Central memory CD4-positive, alpha-beta T cell (primary cell): ENCODE results near the gene NUTM2F.
"Not testable (repeated sequence)": the region's sequence is repeated elsewhere in the genome, so short reads cannot be mapped to it uniquely, and the experiment has no call there.

ENCODE experiments used
- DNase-seq: peaks from one replicate; pipeline ENCODE4 v3.0.0; 2022
- total RNA-seq, 3 experiments: gene quantifications; one replicate each; lab custom pipeline; 2026; lab: John Stamatoyannopoulos, UW

The NUTM2F gene, protein sequence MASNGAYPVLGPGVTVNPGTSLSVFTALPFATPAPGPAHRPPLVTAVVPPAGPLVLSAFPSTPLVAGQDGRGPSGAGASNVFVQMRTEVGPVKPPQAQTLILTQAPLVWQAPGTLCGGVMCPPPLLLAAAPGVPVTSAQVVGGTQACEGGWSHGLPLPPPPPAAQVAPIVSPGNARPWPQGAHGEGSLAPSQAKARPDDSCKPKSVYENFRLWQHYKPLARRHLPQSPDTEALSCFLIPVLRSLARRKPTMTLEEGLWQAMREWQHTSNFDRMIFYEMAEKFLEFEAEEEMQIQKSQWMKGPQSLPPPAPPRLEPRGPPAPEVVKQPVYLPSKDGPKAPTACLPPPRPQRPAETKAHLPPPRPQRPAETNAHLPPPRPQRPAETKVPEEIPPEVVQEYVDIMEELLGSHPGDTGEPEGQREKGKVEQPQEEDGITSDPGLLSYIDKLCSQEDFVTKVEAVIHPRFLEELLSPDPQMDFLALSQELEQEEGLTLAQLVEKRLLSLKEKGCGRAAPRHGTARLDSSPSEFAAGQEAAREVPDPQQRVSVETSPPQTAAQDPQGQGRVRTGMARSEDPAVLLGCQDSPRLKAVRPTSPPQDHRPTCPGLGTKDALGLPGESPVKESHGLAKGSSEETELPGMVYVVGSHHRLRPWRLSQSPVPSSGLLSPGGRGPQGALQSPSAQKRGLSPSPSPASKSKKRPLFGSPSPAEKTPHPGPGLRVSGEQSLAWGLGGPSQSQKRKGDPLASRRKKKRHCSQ
- total RNA-seq = 0 reads per million in 3 experiments

DNA sequence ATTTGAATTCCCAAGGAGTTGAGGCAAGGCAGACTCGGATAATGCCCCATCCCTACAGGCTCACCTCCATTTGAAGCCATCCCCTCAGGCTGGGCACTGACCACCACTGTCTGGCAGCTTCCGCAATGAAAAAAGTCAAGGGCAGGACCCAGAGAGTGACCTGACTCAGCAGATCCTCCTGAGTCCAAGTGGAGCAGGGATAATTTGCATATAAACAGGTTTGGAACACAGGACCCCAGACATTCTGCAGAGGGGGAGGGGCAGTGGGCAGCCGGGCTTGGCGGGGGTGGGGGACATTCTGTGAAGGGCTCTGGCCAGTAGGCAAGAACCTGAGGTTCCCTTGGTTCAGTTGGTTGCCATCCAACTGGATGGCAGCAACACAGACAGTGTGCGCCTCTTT, at the start of gene NUTM2F:
Gene NUTM2F, minus strand, starts transcription at position 101 of the 400 bp plus-strand sequence. Its CDS starts 21 bp downstream, at position 80.
- DNase-seq = not testable (repeated sequence)

DNA sequence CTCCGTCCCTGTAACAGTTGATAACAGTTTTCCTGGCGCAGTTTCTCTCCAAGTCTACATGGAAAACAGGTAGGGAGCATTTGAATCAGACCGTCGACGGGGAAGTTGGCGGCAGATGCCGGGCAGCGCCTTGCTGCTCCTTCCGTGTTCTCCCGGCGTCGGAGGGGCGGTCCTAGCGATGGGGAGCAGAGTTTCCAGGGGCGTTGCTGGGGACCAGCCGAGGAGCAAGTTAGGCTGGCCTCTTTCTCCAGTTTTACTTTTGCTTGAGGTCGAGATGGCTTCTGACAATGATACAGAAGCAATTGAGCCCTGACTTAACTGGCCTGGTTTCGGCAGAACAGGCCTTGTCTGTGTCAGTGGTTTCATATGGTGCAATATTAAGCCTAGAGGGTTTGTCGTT, 46.8 kb upstream of the NUTM2F start:
- not testable (repeated sequence) for DNase-seq

DNA sequence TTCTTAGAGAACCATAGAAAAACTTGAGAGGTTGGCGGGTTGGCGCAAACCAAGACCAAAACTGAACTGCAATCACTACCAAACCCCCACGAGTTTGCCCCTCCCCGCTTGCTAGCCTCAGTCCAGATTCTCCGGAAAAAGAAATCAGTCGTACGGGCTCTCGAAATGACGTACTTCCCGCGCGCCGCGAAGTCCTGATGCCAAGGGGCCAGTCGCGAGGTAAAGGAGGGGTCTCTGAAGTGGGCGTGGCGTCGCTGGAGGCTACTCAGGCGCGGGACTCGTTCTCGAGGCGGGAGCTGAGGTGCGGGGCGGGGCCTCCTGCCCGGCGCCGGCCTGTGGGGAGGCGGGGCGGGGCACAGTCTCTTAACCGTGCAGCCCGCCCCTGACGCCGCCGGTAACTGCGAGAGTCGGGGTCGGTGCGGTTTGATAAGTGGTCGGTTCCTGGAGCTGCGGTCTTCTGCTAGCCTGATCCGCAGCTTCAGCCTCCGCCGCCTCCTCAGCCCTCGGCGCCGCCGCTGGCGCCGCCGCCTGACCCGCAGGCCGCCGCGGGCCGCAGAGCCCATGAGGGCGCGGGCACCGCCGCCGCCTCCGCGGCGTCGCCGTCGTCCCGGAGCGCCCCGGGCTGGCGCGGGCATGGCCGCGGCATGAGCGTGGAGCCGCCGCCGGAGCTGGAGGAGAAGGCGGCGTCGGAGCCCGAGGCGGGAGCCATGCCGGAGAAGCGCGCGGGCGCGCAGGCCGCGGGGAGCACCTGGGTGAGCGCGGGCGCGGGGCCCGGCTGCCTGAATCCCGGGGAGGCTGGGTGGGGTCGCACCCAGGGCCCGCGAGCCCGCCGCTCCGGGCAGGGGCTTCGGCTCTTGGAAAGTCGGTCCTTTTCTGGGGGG, 46.0 kb upstream of the NUTM2F start:
- peak; percentile 88 for DNase-seq

DNA sequence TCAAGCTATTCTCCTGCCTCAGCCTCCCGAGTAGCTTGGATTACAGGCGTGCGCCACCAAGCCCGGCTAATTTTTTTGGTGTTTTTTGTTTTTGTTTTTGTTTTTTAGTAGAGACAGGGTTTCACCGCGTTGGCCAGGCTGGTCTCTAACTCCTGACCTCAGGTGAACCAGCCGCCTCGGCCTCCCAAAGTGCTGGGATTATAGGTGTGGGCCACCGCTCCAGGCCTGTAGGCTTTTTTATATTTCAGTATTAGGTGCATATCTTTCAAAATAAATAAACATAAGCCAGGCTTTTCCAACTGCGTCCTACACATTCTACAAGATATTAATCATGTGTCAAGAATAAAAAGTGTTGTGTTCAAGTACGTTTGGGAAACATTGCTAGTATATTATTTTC, 45.3 kb upstream of the NUTM2F start:
- DNase-seq = not testable (repeated sequence)

DNA sequence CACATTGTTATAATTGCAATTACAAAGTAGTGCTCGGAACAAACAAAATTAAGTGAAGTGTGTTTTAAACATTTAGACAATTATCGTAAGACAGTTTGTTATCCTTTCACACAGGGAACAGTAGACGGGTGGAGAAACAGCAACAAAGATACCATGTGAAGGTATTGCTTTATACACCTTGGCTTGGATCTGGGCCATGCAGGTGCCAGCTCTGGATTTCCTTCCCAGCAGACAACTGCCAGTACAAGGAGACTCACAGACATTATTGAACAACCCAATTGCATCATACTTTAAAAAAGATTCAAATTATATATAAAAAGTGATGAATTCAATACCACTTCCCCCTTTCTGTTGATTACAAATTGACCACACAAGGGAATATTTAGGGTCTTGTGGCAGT, 41.8 kb upstream of the NUTM2F start:
- not testable (repeated sequence) for DNase-seq

DNA sequence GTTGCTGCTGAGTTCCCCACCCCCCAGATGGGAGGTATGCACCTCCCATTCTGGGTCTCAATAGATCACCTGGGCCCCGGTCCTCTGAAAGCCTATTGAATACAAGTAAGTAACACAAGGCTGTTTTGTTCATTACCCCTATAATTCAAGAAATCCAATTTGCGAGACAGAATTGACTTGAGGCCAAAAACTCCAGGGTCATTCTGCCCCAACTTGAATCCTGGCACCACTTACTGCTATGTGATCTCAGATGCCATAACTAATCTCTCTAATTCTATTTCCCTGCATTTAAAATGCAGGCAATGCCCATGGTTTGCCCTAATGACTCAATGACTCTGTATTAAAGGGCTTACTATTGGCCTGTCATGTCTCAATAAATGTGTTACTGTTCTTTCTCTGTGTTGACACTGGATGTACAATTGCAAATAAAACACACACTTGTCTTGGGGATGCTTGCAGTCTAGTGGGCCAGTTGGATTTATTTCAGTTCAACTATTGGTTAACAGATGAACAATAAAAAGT, 35.7 kb upstream of the NUTM2F start:
- DNase-seq = not testable (repeated sequence)

DNA sequence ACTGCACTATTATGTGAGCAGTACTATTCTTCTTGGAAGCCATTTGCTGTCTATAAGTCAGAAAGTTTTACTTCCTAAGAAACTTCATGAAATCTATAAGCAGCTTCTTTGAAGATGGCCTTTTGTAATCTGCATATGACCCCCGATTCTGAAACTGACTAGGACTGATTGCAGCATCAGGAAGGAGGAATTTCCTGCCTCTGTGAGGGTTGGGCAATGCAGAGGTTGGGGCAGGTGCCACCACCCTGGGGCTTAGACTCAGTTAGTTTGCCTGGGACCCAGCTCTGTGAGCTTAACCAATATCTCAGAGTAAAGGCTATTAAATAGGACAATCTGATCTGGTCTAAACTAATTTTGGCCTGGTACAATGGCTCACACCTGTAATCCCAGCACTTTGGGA, 28.7 kb upstream of the NUTM2F start:
- not testable (repeated sequence) for DNase-seq

DNA sequence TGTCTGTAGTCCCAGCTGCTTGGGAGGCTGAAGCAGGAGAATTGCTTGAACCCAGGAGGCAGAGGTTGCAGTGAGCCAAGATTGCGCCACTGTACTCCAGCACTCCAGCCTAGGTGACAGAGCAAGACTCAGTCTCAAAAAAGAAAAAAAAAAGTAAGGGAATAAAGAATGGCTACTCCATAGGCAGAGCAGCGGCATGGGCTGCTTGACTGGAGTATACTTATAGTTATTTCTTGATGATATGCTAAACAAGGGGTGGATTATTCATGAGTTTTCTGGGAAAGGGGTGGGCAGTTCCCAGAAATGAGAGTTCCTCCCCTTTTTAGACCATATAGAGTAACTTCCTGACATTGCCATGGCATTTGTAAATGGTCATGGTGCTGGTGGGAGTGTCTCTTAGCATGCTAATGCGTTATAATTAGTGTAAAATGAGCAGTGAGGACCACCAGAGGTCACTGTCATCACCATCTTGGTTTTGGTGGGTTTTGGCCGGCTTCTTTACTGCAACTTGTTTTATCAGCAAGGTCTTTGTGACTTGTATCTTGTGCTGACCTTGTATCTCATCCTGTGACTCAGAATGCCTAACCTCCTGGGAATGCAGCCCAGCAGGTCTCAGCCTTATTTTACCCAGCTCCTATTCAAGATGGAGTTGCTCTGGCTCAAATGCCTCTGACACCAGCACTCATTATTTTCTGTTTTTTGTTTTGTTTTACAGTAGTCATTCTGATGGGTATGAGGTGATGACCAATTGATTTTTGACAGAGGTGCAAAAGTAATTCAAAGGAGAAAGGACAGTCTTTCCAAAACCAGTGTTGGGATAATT, 23.7 kb upstream of the NUTM2F start:
- DNase-seq = not testable (repeated sequence)

DNA sequence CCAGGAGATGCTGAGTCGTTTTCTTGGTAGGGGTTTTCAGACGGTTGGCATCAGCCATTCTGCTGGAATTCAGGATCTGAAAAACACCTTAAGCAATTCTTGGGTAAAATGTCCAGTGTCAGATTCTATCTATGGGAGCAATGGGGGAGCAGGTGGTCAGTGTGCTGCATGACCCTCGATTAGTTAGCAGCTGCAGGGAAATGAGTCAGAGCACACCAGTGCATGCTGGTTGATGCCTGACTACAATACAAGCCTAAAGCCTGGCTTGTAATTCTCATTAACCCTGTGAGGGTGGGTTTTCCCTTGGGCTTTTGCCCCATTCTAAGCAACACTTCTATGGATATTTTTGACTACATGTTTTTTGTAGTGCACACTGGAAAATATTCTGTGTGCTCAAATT, 20.3 kb upstream of the NUTM2F start:
- not testable (repeated sequence) for DNase-seq

DNA sequence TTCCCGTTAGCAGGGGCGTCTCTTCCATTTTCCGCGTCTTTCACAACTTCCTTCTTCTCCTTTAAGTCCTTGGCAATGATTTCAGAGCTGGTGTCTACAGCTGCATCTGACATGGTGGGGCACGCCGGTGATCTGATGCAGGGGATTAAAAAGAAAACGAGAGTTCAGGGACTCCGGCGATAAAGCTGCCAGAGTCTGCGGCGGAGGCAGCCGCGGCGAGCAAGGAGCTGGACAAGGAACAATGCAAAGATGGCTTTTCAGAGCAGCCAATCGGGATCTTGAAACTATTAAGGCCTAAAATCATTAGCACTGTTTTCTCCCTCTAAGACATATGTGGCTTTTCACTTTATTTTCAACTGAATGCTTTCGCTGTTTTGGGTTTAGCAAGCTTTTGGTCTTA, 19.0 kb upstream of the NUTM2F start:
- not testable (repeated sequence) for DNase-seq

DNA sequence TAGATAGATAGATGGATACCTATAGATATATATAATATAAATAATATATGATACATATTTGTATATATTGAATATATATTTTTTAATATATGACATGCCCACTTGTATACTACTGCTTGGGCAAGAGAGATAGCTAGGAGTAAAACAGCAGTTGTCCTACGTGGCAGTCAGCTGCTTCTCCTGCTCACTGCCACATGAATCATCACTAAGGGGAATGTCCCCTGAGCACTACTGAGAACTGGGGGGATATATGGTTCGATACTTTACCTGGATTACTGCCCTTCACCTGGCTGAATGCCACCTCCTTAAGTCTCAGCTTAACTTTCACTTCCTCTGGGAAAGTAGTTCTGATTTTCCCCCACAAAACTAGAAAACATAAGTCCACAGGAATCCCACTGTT, 13.3 kb upstream of the NUTM2F start:
- not testable (repeated sequence) for DNase-seq

DNA sequence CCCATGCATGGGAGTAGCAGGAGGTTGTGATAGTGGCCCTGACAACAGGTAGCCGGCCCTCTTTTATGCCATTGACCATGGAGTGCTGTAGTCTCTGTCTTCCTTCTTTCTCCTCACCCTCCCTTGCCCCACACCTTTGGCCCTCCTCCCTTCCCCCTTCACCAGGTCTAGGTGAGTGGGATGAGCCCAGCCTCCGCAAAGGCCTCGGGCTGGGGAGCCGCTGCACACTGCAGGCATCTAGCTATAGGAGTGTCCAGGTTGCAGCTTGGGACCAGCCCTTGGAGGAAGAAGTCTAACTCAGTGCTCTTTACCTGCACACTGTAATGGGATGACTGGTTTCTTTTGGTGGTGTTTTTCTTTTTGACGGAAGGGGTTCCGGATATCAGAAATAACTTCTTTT, 12.3 kb upstream of the NUTM2F start:
- not testable (repeated sequence) for DNase-seq

DNA sequence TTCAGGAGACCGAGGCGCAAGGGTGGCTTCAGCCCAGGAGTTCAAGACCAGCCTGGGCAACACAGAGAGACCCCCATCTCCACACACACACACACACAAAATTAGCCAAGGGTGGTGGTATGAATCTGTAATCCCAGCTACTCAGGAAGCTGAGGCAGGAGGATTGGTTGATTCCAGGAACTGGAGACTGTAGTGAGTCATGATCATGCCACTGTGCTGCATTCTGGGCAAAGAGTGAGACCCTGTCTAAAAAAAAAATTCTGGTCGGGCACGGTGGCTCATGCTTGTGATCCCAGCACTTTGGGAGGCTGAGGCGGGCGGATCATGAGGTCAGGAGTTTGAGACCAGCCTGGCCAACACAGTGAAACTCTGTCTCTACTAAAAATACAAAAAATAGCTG, 11.2 kb upstream of the NUTM2F start:
- not testable (repeated sequence) for DNase-seq

DNA sequence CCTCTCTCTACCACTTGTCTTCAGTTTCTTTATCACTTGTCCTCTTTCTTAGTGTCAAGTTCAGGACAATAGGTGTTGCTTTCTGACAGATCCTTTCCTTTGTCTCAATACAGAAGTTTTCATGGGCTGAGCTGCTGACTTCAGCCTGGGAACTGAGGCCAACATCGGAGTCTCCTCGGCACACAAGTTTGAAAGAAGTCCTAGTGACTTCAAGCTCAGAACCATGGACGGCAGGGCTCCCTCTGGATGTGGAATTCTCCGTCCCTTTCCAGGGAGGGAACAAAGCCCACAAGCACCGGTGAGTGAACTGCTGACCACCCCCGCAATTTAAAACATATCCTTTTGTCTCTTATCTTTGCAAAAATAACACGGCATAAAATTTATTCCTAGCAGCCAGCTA, 10.3 kb upstream of the NUTM2F start:
- DNase-seq = not testable (repeated sequence)

DNA sequence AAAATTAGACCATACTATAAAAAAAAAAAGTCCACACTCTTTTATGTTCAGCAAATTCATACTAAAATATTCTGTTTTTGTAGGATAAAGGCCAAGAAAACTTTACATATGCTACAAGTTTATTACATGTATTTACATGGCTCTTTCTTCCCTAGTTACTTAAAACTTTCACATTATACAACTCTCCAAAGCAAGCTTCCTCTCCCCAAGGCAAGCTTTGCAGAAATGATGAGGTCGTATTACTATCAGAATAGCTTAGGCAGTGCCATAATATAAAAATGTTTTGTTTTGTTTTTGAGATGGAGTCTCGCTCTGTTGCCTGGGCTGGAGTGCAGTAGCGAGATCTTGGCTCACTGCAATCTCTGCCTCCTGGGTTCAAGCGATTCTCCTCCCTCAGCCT, 8.0 kb upstream of the NUTM2F start:
- not testable (repeated sequence) for DNase-seq

DNA sequence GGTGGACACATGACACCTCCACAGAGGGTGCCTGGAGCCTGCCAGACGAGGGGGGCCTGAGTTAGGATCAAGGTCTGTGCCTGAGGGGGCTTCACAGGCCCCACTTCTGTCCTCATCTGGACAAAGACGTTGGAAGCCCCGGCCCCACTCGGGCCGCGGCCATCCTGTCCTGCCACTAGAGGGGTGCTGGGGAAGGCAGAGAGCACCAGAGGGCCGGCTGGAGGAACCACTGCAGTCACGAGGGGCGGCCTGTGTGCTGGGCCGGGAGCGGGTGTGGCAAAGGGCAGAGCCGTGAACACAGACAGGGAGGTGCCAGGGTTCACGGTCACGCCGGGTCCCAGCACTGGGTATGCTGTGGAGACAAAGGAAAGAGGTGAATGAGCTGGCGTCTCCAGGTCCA, 2.9 kb downstream of the NUTM2F start:
- DNase-seq = not testable (repeated sequence)

DNA sequence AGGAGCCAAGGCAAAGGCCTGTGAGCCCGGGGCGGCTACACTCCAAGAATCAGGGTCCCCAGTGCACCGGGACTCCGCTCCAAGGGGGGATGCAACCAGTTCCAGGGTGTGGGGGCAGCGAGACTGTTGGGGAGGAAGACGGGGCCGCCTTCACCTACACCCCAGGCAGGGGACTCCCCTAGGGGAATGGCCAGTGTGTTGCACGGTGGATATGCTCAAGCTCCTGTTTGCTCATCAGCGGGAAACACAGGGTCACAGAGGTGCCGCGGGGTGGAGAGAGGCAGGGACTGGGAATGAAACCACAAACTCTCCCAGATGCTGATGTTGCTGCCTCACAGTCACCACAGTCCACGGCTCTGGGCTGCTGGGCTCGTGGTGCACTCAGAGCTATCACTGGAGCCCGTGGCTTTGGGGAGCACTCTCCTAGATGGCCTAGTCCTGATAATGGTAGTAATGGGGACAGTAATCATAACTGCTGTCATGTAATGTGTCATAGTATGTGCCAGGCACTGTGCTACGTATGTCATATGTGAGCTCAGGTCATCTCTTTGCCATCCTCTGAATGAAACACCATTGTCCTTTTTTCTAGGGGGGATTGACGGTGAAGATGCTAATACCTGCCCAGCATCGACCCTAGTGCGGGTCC, 5.2 kb downstream of the NUTM2F start:
- not testable (repeated sequence) for DNase-seq

DNA sequence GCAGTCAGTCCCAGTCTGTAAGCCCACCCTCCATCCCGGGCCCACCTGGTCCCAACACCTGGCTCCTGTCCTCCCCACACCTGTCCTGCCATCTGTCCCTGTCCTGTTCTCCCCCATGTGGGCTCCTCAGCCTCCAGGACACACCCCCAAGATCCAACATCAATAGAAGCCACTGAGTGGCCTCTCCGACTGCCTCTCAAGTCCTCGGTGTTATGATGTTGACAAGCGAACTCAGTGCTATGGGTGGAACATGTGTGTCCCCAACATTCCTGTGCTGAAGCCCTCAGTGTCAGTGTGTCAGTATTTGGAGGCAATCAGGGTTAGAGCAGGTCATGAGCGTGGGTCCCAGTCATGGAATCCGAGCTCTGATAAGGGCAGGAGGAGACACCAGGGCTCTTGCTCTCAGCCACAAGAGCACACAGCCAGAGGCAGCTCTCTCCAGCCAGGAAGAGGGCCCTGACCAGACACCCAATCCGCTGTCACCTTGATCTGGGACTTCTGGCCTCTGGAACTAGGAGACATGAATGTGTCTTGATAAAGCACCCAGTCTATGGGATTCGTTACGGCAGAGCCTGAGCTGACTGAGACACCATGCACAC, 6.0 kb downstream of the NUTM2F start:
- not testable (repeated sequence) for DNase-seq

DNA sequence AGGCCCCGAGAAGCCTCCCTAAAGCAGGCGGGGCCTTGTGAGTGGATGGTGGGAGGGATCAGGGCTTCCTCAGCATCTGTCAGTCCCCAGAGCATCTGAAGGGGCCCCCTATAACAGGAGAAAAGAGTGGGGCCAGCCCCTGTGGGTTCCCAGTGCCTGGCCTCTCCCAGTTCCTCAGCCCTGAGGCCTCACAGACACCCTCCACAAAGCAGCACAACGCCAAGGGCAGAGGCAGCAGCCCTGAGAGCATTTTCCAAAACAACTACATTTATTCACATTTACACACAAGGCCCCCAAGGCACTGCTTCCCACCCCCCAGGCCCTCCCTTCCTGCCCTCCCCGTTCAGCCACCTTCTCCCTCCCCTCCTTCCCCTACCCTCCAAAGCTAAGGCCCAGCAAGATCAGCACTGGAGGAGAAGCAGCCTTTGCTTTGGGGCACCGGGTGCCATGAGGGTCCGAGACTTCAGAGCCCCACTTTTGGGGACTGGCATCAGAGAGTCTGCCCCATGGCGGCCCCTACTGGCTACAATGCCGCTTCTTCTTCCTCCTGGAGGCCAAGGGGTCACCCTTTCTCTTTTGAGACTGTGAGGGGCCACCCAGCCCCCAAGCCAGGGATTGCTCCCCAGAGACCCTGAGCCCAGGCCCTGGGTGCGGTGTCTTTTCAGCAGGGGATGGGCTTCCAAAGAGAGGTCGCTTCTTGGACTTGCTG, 10.3 kb downstream of the NUTM2F start:
- DNase-seq = not testable (repeated sequence)

DNA sequence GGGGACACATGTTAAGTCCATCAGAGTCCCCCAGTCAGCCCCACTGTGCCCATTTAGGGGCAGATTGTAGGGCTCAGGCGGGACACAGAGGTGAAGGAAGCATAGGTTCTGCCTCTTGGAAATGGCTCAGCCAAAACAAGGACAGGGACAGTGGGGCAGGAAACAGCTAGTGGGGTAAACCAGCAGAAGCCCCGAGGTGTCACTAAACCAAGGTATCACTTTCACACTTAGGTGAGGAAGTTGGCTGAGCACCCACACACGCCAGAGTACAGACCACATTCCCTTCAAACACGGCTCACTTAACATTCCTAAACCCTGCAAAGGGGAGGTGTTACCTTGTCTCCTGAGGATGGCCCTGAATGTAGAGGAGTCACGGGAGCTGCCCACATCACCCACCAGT, 12.2 kb downstream of the NUTM2F start:
- not testable (repeated sequence) for DNase-seq
